Gastrocnemius medialis (tissue), 4 donors: Measurements from ENCODE around the gene CAPRIN1. TPM values are rescaled to one million over a fixed set of nuclear protein-coding genes. Genes with fewer than 3 reads are reported as not detected.

ENCODE experiments used
- ATAC-seq, 2 donors: fragments of 150-250 bp; one replicate each; pipeline ENCODE4 v1.9.1; 2016
- DNase-seq, 2 donors: peaks; one replicate each; pipeline ENCODE4 v3.0.0-alpha.2; 2019
- H3K27ac ChIP-seq, 4 donors: fragments of 200-600 bp; sonication (generic); 1 replicate in 1 of 4; 2 replicates in 3 of 4; pipeline ENCODE4 v1.5.1; 2016 to 2018; ENCODE audit warnings: mild to moderate bottlenecking in 2 of 4, moderate library complexity in 1 of 4
- H3K27me3 ChIP-seq, 3 donors: fragments of 200-600 bp; sonication (generic) in 2 of 3; 1 replicate in 1 of 3; 2 replicates in 2 of 3; pipeline versions ENCODE4 v1.5.1 to v1.6.0; 2016 to 2019; ENCODE audit warnings: mild to moderate bottlenecking in 1 of 3, moderate library complexity in 1 of 3
- H3K36me3 ChIP-seq, 2 donors: fragments of 200-600 bp; sonication (generic) in 1 of 2; one replicate each; pipeline ENCODE4 v1.5.1; 2017 to 2018
- H3K4me1 ChIP-seq, 2 donors: fragments of 200-600 bp; sonication (generic) in 1 of 2; one replicate each; pipeline ENCODE4 v1.5.1; 2016 to 2017; ENCODE audit warnings: mild to moderate bottlenecking in 2 of 2
- H3K4me3 ChIP-seq, 4 donors: fragments of 200-600 bp; sonication (generic) in 3 of 4; 1 replicate in 1 of 4; 2 replicates in 3 of 4; pipeline ENCODE4 v1.5.1; 2016 to 2019; ENCODE audit warnings: mild to moderate bottlenecking in 2 of 4
- H3K9me3 ChIP-seq, 3 donors: fragments of 200-600 bp; sonication (generic) in 2 of 3; 1 replicate in 1 of 3; 2 replicates in 2 of 3; pipeline ENCODE4 v1.5.1; 2016 to 2019
- POLR2A ChIP-seq, 2 donors: fragments of 450-650 bp; IDR thresholded peaks; one replicate each; pipeline ENCODE4 v1.6.1; 2017; ENCODE audit warnings: antibody characterized with exemption in 2 of 2, mild to moderate bottlenecking in 2 of 2, moderate library complexity in 2 of 2
- in situ Hi-C, 4 donors: fragments of 200-750 bp; cut with MboI; loops; one replicate each; pipeline versions ENCODE4 v1.15.0 to v1.8.0; 2017; ENCODE audit warnings: low sequenced_read_pairs in 4 of 4
- intact Hi-C: fragments of 100-400 bp; cut with DNase I; formaldehyde crosslinking; loops from one replicate; pipeline ENCODE4 v1.15.1; 2023; ENCODE audit warnings: low total_unique reads
- total RNA-seq, 4 donors: library from RNA; depleted of rRNA; stranded (reverse); fragments of >200 nt; gene quantifications; one replicate each; pipeline versions ENCODE4 v1.1.0 to v1.2.3, GENCODE V29; 2016
- TF ChIP-seq, protein P1 (sequence below), 5 experiments: fragments of 450-650 bp in 3 of 5; fragments of 200-600 bp in 2 of 5; sonication (generic) in 2 of 5; IDR thresholded peaks in 4 of 5; conservative IDR thresholded peaks in 1 of 5; 1 replicate in 4 of 5; 2 replicates in 1 of 5; pipeline ENCODE4 v1.5.1; 2016 to 2019; ENCODE audit warnings: antibody characterized with exemption in 5 of 5, mild to moderate bottlenecking in 3 of 5, moderate library complexity in 3 of 5

CAPRIN1 gene
- total RNA-seq, 4 donors from 2014 or later: 70.9 to 82.2 (median 79.4) TPM

DNA sequence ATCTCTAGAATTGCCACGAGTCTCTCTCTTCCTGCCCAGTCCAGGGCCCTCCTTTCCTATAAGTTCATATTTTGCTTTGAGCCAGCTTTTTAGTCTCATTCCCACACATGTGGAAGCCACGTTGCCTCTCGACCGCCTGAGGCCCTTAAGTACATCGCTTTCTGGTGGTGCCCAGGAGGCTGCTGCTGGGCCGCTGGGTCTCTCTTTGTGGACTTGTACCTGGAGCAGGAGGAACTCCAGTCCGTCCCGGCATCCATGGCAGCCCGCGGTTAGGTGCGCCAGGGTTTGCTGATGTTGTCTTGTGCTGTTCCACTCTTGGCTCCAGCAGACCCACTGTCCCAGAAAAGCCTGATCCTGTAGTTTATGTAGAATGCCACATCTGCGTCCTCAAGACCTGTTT is 94.9 kb downstream of the CAPRIN1 start:
- in situ Hi-C loops: no loop called here
- H3K36me3 ChIP-seq: peaks cover 5 to 81% of the 10 kb centered on the region in 2 donors
- H3K4me3 ChIP-seq: no peak overlapping the region
- TF ChIP-seq, protein P1, sequence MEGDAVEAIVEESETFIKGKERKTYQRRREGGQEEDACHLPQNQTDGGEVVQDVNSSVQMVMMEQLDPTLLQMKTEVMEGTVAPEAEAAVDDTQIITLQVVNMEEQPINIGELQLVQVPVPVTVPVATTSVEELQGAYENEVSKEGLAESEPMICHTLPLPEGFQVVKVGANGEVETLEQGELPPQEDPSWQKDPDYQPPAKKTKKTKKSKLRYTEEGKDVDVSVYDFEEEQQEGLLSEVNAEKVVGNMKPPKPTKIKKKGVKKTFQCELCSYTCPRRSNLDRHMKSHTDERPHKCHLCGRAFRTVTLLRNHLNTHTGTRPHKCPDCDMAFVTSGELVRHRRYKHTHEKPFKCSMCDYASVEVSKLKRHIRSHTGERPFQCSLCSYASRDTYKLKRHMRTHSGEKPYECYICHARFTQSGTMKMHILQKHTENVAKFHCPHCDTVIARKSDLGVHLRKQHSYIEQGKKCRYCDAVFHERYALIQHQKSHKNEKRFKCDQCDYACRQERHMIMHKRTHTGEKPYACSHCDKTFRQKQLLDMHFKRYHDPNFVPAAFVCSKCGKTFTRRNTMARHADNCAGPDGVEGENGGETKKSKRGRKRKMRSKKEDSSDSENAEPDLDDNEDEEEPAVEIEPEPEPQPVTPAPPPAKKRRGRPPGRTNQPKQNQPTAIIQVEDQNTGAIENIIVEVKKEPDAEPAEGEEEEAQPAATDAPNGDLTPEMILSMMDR (IDR thresholded peaks at IDR 0.05 in 4 of 5, conservative IDR thresholded peaks at IDR 0.05 in 1 of 5): no peak
- TF ChIP-seq POLR2A (IDR thresholded peaks at IDR 0.05): no peak
- no peaks in the 10 kb centered on the region for H3K4me1 ChIP-seq
- intact Hi-C loops: no loop called here
- H3K27ac ChIP-seq: no peak overlapping the region
- no peaks in the 10 kb centered on the region for H3K27me3 ChIP-seq
- no peak for DNase-seq
- H3K9me3 ChIP-seq: no peaks in the 10 kb centered on the region
- ATAC-seq: no peak

- ATAC-seq (no peak), DNase-seq (no peak)
- no peaks in the 10 kb centered on the region for H3K4me1 ChIP-seq
- no peak overlapping the region for H3K4me3 ChIP-seq
- H3K27ac ChIP-seq: no peak overlapping the region
- H3K36me3 ChIP-seq: peaks cover 3 to 81% of the 10 kb centered on the region in 2 donors
- intact Hi-C loops: no loop called here
- TF ChIP-seq, protein P1 (IDR thresholded peaks at IDR 0.05 in 4 of 5, conservative IDR thresholded peaks at IDR 0.05 in 1 of 5): no peak
- TF ChIP-seq POLR2A (IDR thresholded peaks at IDR 0.05): no peak
- in situ Hi-C loops: no loop called here
- no peaks in the 10 kb centered on the region for H3K27me3 ChIP-seq
- no peaks in the 10 kb centered on the region for H3K9me3 ChIP-seq
These were observed 95.3 kb downstream of the CAPRIN1 start for GRCh38 chr11:34146866-34147265.

GRCh38 chr11:34147581-34147980 is 96.0 kb downstream of the CAPRIN1 start:
- in situ Hi-C loops: no loop called here
- no peak for TF ChIP-seq POLR2A (IDR thresholded peaks at IDR 0.05)
- TF ChIP-seq, protein P1 (IDR thresholded peaks at IDR 0.05 in 4 of 5, conservative IDR thresholded peaks at IDR 0.05 in 1 of 5): no peak
- no peak for DNase-seq
- H3K36me3 ChIP-seq: peaks cover 3 to 81% of the 10 kb centered on the region in 2 donors
- H3K4me3 ChIP-seq: no peak overlapping the region
- no peaks in the 10 kb centered on the region for H3K27me3 ChIP-seq
- intact Hi-C loops: no loop called here
- H3K9me3 ChIP-seq: no peaks in the 10 kb centered on the region
- no peaks in the 10 kb centered on the region for H3K4me1 ChIP-seq
- no peak overlapping the region for H3K27ac ChIP-seq
- ATAC-seq: no peak

GRCh38 chr11:34148504-34149165 is 97.1 kb downstream of the CAPRIN1 start:
- no peak overlapping the region for H3K27ac ChIP-seq
- DNase-seq (no peak), ATAC-seq (no peak)
- in situ Hi-C loops (no loop called here), intact Hi-C loops (no loop called here)
- no peaks in the 10 kb centered on the region for H3K9me3 ChIP-seq
- H3K4me1 ChIP-seq: no peaks in the 10 kb centered on the region
- peaks cover 0 to 75% of the 10 kb centered on the region in 2 donors for H3K36me3 ChIP-seq
- H3K4me3 ChIP-seq: no peak overlapping the region
- H3K27me3 ChIP-seq: no peaks in the 10 kb centered on the region
- TF ChIP-seq POLR2A (IDR thresholded peaks at IDR 0.05): no peak
- TF ChIP-seq, protein P1 (IDR thresholded peaks at IDR 0.05 in 4 of 5, conservative IDR thresholded peaks at IDR 0.05 in 1 of 5): no peak

GRCh38 chr11:34149274-34149673 is 97.7 kb downstream of the CAPRIN1 start:
- H3K27ac ChIP-seq: no peak overlapping the region
- H3K9me3 ChIP-seq: no peaks in the 10 kb centered on the region
- in situ Hi-C loops (no loop called here), intact Hi-C loops (no loop called here)
- no peak for TF ChIP-seq POLR2A (IDR thresholded peaks at IDR 0.05)
- TF ChIP-seq, protein P1 (IDR thresholded peaks at IDR 0.05 in 4 of 5, conservative IDR thresholded peaks at IDR 0.05 in 1 of 5): no peak
- H3K4me1 ChIP-seq: no peaks in the 10 kb centered on the region
- ATAC-seq (no peak), DNase-seq (no peak)
- no peak overlapping the region for H3K4me3 ChIP-seq
- H3K36me3 ChIP-seq: peaks cover 0 to 68% of the 10 kb centered on the region in 2 donors
- H3K27me3 ChIP-seq: no peaks in the 10 kb centered on the region
